ENCODE measurements around the gene ZFPL1. TPM values are rescaled to one million over a fixed set of nuclear protein-coding genes. Genes with fewer than 3 reads are reported as not detected.

Gene ZFPL1
- total and polyA plus RNA-seq, 11 donors: 19.6 to 44.4 (median 25.4) TPM

- H3K36me3 ChIP-seq: peaks cover 0 to 30% (median 28%) of the 10 kb centered on the region in 9 donors
- WGBS, 4 donors: 3 to 6% (median 4%) methylated on average over 24 of the region's 24 CpGs
- peaks cover 0 to 34% (median 26%) of the 10 kb centered on the region in 12 donors for H3K4me1 ChIP-seq
- peak overlapping the region; percentile 94 to 99 (median 98) for H3K27ac ChIP-seq
- peak; percentile 90 to 95 (median 91) for DNase-seq
- no peak for TF ChIP-seq CTCF (IDR thresholded peaks at IDR 0.05)
- TF ChIP-seq POLR2A (IDR thresholded peaks at IDR 0.05): peak in 1 of 2 donors; percentile 63
- H3K4me3 ChIP-seq: peak overlapping the region; percentile 63 to 98 (median 89)
- ATAC-seq: peak; percentile 89 to 95 (median 91)
- H3K9me3 ChIP-seq: no peaks in the 10 kb centered on the region
- intact Hi-C loops (cut with DNase I): loop anchor here in 7 of 10 donors (2.0 to 5.0 kb wide), 3 partner anchors 37 to 47 kb away; partner anchors contain the start of genes CAPN1 (in 6 of the 7) and SPDYC (in 1 of the 7)
- no peaks in the 10 kb centered on the region for H3K27me3 ChIP-seq
These were observed 51.1 kb downstream of the ZFPL1 start for GRCh38 chr11:65134952-65135632.

DNA sequence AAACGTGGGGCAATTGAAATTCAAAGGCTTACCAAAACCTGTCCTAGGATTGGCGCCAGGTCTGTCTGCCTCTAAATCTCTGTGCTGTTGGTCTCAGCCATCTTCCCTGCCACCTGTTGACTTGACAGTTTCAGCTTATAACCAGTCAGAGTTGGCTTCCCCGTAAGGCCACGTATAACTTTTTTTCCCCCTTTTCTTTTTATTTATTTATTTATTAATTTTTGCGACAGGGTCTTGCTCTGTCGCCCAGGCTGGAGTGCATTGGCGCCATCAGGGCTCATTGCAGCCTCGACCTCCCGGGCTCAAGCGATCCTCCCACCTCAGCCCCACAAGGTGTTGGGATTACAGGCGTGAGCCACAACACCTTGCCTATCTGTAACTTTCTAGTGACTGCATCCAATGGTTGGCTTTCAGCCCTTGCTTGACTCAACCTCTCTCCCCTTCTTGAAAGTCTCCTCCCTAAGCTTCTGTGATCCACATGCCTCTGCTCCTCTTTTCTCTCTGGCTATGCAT, 51.7 kb downstream of the ZFPL1 start:
- Histone ChIP-seq H3K4me3 (peak overlapping the region; percentile 63 to 98 (median 89)), H3K36me3 (peaks cover 0 to 24% (median 22%) of the 10 kb centered on the region in 9 donors), H3K27ac (peak overlapping the region; percentile 94 to 99 (median 98)), H3K4me1 (peaks cover 0 to 34% (median 26%) of the 10 kb centered on the region in 12 donors), H3K9me3 (no peaks in the 10 kb centered on the region), H3K27me3 (no peaks in the 10 kb centered on the region)
- ATAC-seq (no peak), DNase-seq (no peak)
- intact Hi-C loops (cut with DNase I): loop anchor here in 7 of 10 donors (2.0 to 5.0 kb wide), 3 partner anchors 37 to 47 kb away; partner anchors contain the start of genes CAPN1 (in 6 of the 7) and SPDYC (in 1 of the 7)
- TF ChIP-seq POLR2A (IDR thresholded peaks at IDR 0.05): no peak
- TF ChIP-seq CTCF (IDR thresholded peaks at IDR 0.05): no peak
- 56 to 65% (median 60%) methylated on average over 11 of the region's 11 CpGs for WGBS, 4 donors

DNA sequence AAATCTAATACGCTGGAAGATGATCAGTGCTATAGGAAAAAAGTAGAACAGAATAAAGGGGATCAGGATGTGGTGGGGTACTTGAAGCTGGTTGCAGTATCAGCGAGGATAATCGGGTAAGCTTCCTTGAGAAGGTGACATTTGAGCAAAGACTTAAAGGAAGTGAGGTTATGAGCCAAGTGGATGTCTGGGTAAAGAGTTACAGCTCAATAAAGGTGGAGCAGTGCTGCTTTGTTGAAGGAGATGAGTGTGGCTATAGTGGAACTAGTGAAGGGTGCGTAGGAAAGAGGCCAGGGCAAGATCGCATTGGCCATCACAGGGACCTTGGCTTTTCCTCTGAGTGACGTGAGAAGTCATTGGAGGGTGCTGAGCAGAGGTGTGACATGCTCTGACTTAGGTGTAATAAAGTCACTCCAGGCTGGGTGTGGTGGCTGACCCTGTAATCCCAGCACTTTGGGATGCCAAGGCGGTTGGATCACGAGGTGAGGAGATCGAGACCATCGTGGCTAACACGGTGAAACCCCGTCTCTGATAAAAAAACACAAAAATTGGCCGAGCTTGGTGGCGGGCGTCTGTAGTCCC, 52.6 kb downstream of the ZFPL1 start:
- intact Hi-C loops (cut with DNase I): loop anchor here in 5 of 10 donors (5.0 kb wide), 2 partner anchors 36 to 46 kb away; partner anchors contain the start of genes CAPN1 (in 4 of the 5) and SPDYC (in 1 of the 5)
- whole genome bisulfite sequencing, 4 donors: 91 to 93% (median 91%) methylated on average over 15 of the region's 15 CpGs
- TF ChIP-seq POLR2A (IDR thresholded peaks at IDR 0.05) (no peak), CTCF (IDR thresholded peaks at IDR 0.05) (no peak)
- Histone ChIP-seq H3K36me3 (peaks cover 0 to 15% (median 13%) of the 10 kb centered on the region in 9 donors), H3K27ac (no peak overlapping the region), H3K27me3 (no peaks in the 10 kb centered on the region), H3K4me3 (no peak overlapping the region), H3K4me1 (peaks cover 0 to 34% (median 26%) of the 10 kb centered on the region in 12 donors), H3K9me3 (no peaks in the 10 kb centered on the region)
- no peak for ATAC-seq
- DNase-seq: no peak

Small RNAs within 50 kb of the gene (microRNA-seq; reads per million reads assigned to microRNA genes)
- 0 to 0.62 (median 0.10) reads per million in 4 donors for gene MIR6751

Other genes starting within 250 kb of the ZFPL1 start
- under 1 TPM in 8 of 9 donors, not detected in 1; 0.12 to 0.50 (median 0.26) TPM for gene CDC42BPG, start 239.6 kb upstream of the ZFPL1 start, total RNA-seq
- under 1 TPM; 0.12 to 0.15 TPM for gene CDC42BPG, start 239.6 kb upstream of the ZFPL1 start, polyA plus RNA-seq
- gene EHD1, start 205.6 kb upstream of the ZFPL1 start, total RNA-seq: 100 to 1,000 TPM in 1 of 9 donors, 10 to 100 TPM in 8; 38.2 to 102 (median 58.2) TPM
- gene EHD1, start 205.6 kb upstream of the ZFPL1 start, polyA plus RNA-seq: 10 to 100 TPM; 27.9 to 50.4 TPM
- gene ATG2A, start 167.0 kb upstream of the ZFPL1 start, total RNA-seq: 10 to 100 TPM; 11.4 to 38.5 (median 18.4) TPM
- 10 to 100 TPM; 12.8 to 16.1 TPM for gene ATG2A, start 167.0 kb upstream of the ZFPL1 start, polyA plus RNA-seq
- gene PPP2R5B, start 159.5 kb upstream of the ZFPL1 start, total RNA-seq: 10 to 100 TPM; 17.5 to 32.5 (median 22.3) TPM
- gene PPP2R5B, start 159.5 kb upstream of the ZFPL1 start, polyA plus RNA-seq: 10 to 100 TPM; 27.1 to 34.3 TPM
- gene GPHA2, start 148.3 kb upstream of the ZFPL1 start, total RNA-seq: under 1 TPM in 1 of 9 donors, not detected in 8; 0.48 TPM
- gene GPHA2, start 148.3 kb upstream of the ZFPL1 start, polyA plus RNA-seq: not detected
- gene MAJIN, start 112.1 kb upstream of the ZFPL1 start, total RNA-seq: not detected
- not detected for gene MAJIN, start 112.1 kb upstream of the ZFPL1 start, polyA plus RNA-seq
- gene BATF2, start 87.3 kb upstream of the ZFPL1 start, total RNA-seq: 10 to 100 TPM in 1 of 9 donors, 1 to 10 TPM in 7, under 1 TPM in 1; 0.87 to 33.4 (median 1.5) TPM
- 1 to 10 TPM; 1.6 to 2.0 TPM for gene BATF2, start 87.3 kb upstream of the ZFPL1 start, polyA plus RNA-seq
- gene ARL2, start 70.1 kb upstream of the ZFPL1 start, total RNA-seq: 100 to 1,000 TPM in 7 of 9 donors, 10 to 100 TPM in 2; 90.3 to 241 (median 116) TPM
- 100 to 1,000 TPM; 126 to 158 TPM for gene ARL2, start 70.1 kb upstream of the ZFPL1 start, polyA plus RNA-seq
- gene SNX15, start 56.8 kb upstream of the ZFPL1 start, total RNA-seq: 10 to 100 TPM; 12.7 to 33.0 (median 17.9) TPM
- 10 to 100 TPM; 14.8 to 29.5 TPM for gene SNX15, start 56.8 kb upstream of the ZFPL1 start, polyA plus RNA-seq
- 1 to 10 TPM; 4.3 to 9.1 (median 6.2) TPM for gene SAC3D1, start 43.0 kb upstream of the ZFPL1 start, total RNA-seq
- 10 to 100 TPM in 1 of 2 donors, 1 to 10 TPM in 1; 4.8 to 14.6 TPM for gene SAC3D1, start 43.0 kb upstream of the ZFPL1 start, polyA plus RNA-seq
- gene NAALADL1, start 25.7 kb upstream of the ZFPL1 start, total RNA-seq: 1 to 10 TPM; 2.6 to 7.4 (median 3.4) TPM
- 1 to 10 TPM; 2.7 to 7.4 TPM for gene NAALADL1, start 25.7 kb upstream of the ZFPL1 start, polyA plus RNA-seq
- 10 to 100 TPM in 1 of 9 donors, 1 to 10 TPM in 2, under 1 TPM in 6; 0.42 to 11.6 (median 0.81) TPM for gene CDCA5, start 182 bp upstream of the ZFPL1 start, total RNA-seq
- under 1 TPM; 0.38 to 0.83 TPM for gene CDCA5, start 182 bp upstream of the ZFPL1 start, polyA plus RNA-seq
- 100 to 1,000 TPM in 6 of 9 donors, 10 to 100 TPM in 3; 78.4 to 165 (median 106) TPM for gene VPS51, start 12.0 kb downstream of the ZFPL1 start, total RNA-seq
- 10 to 100 TPM; 94.2 to 94.3 TPM for gene VPS51, start 12.0 kb downstream of the ZFPL1 start, polyA plus RNA-seq
- gene TM7SF2, start 27.6 kb downstream of the ZFPL1 start, total RNA-seq: 100 to 1,000 TPM in 3 of 9 donors, 10 to 100 TPM in 6; 25.1 to 752 (median 78.6) TPM
- gene TM7SF2, start 27.6 kb downstream of the ZFPL1 start, polyA plus RNA-seq: 10 to 100 TPM; 17.6 to 59.9 TPM
- gene ZNHIT2, start 33.5 kb downstream of the ZFPL1 start, total RNA-seq: 10 to 100 TPM in 1 of 9 donors, 1 to 10 TPM in 8; 5.5 to 14.3 (median 7.3) TPM
- gene ZNHIT2, start 33.5 kb downstream of the ZFPL1 start, polyA plus RNA-seq: 10 to 100 TPM; 12.4 to 15.5 TPM
- gene FAU, start 37.9 kb downstream of the ZFPL1 start, total RNA-seq: 100 to 1,000 TPM; 388 to 652 (median 636) TPM
- gene FAU, start 37.9 kb downstream of the ZFPL1 start, polyA plus RNA-seq: 1,000 to 10,000 TPM in 1 of 2 donors, 100 to 1,000 TPM in 1; 973 to 1,119 TPM
- gene MRPL49, start 38.1 kb downstream of the ZFPL1 start, total RNA-seq: 10 to 100 TPM; 33.1 to 66.6 (median 42.1) TPM
- 10 to 100 TPM; 13.7 to 59.2 TPM for gene MRPL49, start 38.1 kb downstream of the ZFPL1 start, polyA plus RNA-seq
- 10 to 100 TPM; 21.7 to 65.8 (median 28.2) TPM for gene SYVN1, start 50.3 kb downstream of the ZFPL1 start, total RNA-seq
- gene SYVN1, start 50.3 kb downstream of the ZFPL1 start, polyA plus RNA-seq: 10 to 100 TPM; 13.9 to 34.5 TPM
- gene SPDYC, start 86.0 kb downstream of the ZFPL1 start, total RNA-seq: not detected
- gene SPDYC, start 86.0 kb downstream of the ZFPL1 start, polyA plus RNA-seq: not detected
- 100 to 1,000 TPM in 2 of 9 donors, 10 to 100 TPM in 7; 67.8 to 139 (median 86.1) TPM for gene CAPN1, start 97.7 kb downstream of the ZFPL1 start, total RNA-seq
- gene CAPN1, start 97.7 kb downstream of the ZFPL1 start, polyA plus RNA-seq: 100 to 1,000 TPM in 1 of 2 donors, 10 to 100 TPM in 1; 69.6 to 114 TPM
- gene POLA2, start 177.7 kb downstream of the ZFPL1 start, total RNA-seq: 1 to 10 TPM; 3.2 to 9.0 (median 4.2) TPM
- 1 to 10 TPM; 4.3 to 6.7 TPM for gene POLA2, start 177.7 kb downstream of the ZFPL1 start, polyA plus RNA-seq
- gene CDC42EP2, start 230.6 kb downstream of the ZFPL1 start, total RNA-seq: 10 to 100 TPM in 4 of 9 donors, 1 to 10 TPM in 5; 3.3 to 25.0 (median 8.9) TPM
- gene CDC42EP2, start 230.6 kb downstream of the ZFPL1 start, polyA plus RNA-seq: 10 to 100 TPM; 10.3 to 16.3 TPM
- 10 to 100 TPM; 41.0 to 55.4 (median 46.2) TPM for gene DPF2, start 249.6 kb downstream of the ZFPL1 start, total RNA-seq
- gene DPF2, start 249.6 kb downstream of the ZFPL1 start, polyA plus RNA-seq: 10 to 100 TPM; 22.9 to 35.1 TPM

All from heart left ventricle (tissue), 16 donors.